GM18505 (cell line): Measurements from ENCODE around the gene MSANTD2.

ENCODE experiments used
- ATAC-seq: cut with Tn5 transposase; IDR thresholded peaks from one replicate; pipeline ENCODE4 v1.9.1; 2021; ENCODE audit not compliant: unreplicated experiment
- POLR2A ChIP-seq: IDR thresholded peaks from 4 replicates; pipeline ENCODE4 v1.6.1; 2011; ENCODE audit warnings: borderline replicate concordance; ENCODE audit not compliant: insufficient read depth, insufficient read length; ENCODE audit errors: extremely low read depth

The MSANTD2 gene

DNA sequence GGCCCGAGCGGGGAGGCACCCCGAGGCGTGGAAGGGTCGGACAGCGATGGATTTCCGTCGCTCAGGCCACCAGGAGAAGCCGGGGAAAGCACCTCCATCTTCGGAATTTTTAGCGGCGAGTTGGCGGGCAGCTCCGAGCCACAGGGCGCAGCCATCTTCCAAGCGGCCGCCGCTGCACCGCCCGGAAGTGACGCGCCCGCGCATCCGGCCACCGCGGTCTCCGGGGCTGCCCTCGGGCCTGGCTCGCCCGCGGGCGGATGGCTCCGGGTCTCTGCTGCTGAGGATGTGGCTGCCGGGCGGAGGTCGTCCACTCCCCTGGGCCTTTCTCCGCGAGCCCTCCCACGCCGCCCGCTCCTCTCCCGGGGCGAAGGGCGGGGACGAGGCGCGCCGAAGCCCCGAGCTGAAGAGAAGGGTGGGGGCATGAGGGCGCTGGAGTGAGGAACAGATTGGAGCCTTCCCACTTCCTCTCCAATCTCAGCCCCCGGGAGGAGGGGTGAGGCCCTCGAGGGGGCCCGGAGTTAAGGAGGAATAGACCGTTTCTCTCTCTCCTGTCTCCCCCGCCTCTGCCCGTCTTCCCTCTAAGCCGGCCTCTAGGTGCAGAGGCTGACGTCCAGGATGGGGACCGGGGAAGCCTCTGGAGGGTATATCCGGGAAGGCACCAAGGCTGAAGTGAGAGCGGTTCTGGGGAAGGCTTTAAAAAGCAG lies at the start of gene MSANTD2:
Gene MSANTD2 (minus strand): TSS at position 181 of the 704 bp plus-strand sequence. CDS start 26 bp downstream, at position 155.
- ATAC-seq: peak; percentile 90
- peak; percentile 98 for TF ChIP-seq POLR2A

DNA sequence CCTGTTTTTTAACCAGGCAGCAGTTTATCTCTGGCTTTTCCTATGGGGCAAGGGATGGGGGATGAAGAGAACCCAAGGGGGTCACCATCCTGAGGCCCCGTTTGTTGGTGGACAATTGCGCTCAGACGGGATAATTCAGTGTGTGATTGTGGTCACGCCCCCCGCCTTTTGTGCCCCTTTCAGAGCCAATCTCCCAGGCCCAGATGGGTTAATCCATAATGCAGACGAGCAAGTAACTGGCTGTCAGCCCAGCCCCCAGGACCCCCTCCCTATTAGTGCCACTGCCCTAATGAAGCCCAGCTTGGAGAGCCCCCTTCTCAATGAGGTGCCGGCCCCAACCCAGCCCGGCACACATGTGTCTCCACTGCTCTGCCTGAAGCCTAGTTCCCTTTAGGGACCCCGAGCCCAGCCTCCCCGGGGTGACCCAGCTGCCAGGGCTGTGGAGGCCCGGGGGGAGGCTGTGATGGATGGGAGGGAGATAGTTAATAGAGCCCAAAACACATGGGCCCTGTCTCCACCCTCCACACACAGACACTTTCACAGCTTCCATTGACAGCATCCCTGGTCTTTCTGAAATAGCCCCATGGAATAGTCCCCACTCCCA lies 46.0 kb upstream of the MSANTD2 start:
- TF ChIP-seq POLR2A: no peak
- ATAC-seq: no peak

DNA sequence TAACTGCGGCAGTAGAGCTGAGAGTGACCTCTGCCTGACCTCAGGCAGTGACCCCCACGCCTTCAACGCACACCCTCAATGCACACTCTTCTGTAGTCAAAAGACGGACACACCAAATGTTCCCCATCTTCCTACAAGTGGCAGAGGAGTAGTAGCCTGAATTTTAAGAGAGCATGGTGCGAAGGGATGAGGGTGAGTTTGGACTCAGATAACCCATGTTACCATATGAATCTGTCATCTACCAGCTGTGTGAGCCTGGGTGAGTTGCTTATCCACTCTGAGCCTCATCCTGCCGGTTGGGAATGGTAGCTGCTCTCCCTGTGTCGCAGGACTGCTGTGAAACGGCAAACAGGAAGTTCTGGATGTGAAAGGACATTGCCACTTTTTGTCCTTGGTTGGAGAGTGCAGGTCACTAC lies 44.5 kb upstream of the MSANTD2 start:
- ATAC-seq: no peak
- no peak for TF ChIP-seq POLR2A

DNA sequence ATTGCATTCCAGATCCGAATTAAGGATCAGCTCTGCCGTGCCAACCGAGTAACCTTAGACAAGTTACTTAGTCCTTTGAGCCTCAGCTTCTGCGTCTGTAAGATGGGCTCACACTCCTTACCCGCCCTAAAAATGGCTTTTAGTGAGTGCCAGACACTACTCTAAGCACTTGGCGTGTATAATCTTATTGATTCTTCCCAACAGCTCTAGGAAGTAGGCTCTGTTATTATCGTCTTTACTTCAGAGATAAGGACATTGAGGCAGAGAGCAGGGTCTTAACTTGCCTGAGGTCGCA lies 43.4 kb upstream of the MSANTD2 start:
- ATAC-seq: no peak
- no peak for TF ChIP-seq POLR2A

DNA sequence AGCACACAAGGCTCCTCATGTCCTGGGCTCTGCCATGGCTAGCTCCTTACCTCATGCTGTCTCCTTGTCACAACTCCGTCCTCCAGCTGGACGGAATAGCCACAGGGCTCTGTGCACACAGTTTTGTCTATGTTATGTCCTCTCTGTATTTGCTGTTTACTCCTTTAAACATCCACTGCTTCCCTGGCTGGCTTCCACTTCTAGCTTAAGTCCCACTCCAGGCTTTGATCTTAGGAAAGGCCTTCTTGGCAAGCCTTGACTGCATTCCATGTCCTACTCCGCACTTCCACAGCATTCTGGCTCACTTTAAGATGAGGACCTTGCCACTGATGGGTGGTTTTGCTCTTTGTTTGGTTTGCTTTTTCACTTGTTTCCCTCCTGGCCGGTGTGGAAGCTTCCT lies 42.1 kb upstream of the MSANTD2 start:
- TF ChIP-seq POLR2A: no peak
- no peak for ATAC-seq

DNA sequence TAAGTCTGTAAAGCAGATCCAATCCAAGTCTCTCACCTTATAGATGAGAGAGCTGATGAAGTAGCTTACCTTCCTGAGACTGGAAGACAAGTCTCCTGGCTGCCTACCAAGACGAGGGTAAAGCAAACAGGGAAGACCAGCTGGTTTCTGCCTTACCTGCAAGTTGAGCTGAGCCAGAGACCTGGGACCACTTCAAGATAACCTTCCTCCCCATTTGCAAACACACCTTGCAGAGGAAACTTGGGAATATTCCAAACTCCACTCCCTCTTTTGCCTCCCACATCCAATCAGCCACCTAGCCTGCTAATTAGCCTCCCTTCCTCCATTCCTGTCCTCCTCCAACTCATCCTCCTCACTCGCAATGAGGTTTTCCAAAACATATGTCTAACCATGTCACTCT lies 41.6 kb upstream of the MSANTD2 start:
- ATAC-seq: no peak
- TF ChIP-seq POLR2A: no peak

DNA sequence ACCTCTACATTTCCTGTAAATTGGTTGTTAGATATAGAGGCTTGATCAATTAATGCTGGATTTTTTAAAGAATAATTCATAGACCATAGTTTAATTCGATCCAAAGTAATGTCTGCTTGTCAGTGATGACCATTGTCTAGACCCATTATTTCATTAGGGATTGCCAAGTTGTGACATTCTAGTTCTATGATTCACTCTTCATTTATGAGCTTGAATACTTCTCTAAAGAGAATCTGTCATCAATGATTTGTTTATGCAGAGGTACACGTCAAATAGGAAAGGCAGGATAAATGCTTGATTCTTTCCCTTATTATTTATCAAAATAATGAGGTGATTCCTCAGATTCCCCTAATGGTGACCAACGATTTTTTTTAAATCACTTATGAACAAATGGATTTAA lies 41.0 kb upstream of the MSANTD2 start:
- TF ChIP-seq POLR2A: no peak
- no peak for ATAC-seq

DNA sequence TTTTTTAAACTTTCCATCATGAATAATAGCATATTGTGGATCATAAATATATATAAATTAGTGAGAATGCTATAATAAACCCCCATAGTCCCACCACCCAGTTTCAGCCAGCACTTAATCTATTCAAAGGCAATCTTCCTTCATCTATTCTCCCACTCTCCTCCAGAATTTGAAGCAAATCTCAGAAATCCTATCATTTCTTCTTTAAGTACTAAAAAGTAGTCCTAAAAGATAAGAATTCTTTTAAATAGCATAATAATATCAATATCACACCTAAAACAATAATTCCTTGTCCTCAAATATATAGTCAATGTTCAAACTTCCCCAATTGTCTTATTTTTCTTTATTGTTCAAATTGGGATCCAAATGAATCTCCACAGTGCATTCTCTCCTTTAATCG lies 40.5 kb upstream of the MSANTD2 start:
- no peak for TF ChIP-seq POLR2A
- no peak for ATAC-seq

DNA sequence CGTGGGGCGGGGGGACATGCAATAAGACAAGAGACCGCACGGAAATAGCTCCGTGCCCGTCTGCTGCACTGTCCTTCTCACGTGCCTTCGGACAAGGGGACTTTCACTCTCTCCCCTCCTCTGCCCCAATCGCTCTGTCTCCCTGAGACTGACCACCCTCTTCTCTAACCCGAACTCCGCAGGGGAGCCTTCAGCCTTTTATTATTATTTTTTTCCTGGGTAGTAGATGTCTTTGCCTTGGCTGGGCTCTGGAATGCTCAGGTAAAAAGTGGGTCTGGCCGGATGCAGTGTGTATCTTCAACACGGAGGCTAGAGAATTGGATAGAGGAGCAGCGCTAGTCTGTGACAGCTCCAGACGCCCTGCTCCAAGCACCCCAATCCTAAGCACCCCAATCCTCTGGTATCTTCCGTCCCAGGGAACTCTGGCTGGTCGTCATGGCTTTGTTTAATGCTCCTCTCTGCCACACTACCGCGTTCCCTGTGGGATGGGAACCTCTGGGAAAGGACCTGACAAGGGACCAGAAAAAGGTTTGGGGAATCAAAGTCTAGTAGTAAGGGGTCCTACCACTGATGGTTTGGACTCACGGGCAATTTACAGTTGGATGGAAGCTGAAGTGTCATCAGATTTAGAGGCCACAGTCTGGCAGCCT lies 39.9 kb upstream of the MSANTD2 start:
- ATAC-seq: no peak
- TF ChIP-seq POLR2A: no peak

DNA sequence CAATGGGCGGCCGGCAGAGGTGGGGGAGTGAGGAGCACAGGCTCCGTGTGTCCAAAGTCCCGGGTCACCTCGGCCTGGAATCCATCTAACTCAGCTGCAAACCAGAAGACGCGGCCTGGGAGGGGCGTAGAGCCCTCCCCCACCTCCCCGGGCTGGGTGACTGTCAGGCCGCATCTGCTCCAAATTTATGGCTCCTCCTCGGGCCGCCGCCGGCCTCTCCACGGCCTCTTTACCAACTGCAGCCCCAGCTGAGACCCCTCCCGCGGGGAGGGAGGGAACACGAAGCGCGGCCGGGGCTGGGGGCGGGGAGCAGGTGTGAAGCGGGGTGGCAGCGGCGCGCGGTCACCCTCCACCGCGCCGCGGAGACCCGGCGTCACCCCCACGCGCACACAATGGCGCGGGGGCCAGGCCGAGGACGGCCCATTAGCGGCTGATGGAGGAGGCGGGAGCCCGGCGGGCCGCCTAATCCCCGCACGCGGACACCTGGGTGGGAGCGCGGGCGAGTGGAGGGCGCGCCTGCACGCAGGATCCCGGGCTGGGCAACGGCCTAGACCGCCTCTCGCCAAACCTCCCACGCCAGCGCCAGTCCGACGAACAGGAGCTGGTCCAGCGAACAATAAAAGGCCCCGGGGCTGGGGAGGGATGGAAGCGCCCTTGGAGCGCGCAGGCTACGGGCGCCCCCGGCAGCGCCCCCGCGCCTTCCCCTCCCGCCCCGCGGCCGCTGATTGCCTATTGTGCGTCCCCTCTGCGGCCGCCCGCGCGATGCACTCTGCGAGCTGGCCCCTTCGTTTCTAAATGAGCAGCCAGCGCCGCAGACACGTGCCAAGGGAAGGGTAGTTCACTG lies 39.1 kb upstream of the MSANTD2 start:
- no peak for TF ChIP-seq POLR2A
- ATAC-seq: no peak

DNA sequence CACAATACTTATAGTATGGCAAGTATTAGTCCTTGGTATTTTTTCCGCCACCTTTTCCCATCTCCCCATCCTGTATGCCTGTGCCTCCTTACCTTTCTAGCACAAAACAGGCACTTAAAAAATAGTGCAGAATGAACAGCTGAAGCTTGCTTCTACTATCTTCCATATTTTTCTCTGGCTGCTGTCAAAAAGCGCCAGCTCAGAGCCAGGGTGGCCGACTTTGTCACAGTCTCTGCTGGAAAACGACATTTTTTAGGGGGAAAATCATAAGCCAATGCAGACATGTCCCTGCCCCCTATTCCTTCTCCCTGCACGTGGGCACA lies 38.6 kb upstream of the MSANTD2 start:
- ATAC-seq: no peak

DNA sequence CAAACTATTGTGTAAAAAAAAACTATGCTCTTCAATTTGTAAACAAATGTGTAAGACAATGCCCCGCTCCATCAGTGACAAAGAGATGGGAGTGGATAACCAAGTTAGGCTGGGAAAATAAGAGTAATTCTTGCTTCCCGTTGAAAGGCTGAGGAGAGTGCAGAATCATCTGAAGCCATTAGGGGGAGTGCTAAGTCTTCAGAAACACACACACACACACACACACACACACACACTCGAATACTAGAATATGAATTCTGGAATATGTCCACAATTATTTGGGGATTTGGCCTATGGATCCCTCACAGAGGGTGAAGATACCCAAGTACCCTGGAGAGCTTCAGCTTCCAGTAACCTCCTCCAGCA lies 37.3 kb upstream of the MSANTD2 start:
- TF ChIP-seq POLR2A: no peak
- ATAC-seq: peak; percentile 40

More for the DNA sequence above, 38.6 kb upstream of the MSANTD2 start:
- TF ChIP-seq POLR2A: no peak

DNA sequence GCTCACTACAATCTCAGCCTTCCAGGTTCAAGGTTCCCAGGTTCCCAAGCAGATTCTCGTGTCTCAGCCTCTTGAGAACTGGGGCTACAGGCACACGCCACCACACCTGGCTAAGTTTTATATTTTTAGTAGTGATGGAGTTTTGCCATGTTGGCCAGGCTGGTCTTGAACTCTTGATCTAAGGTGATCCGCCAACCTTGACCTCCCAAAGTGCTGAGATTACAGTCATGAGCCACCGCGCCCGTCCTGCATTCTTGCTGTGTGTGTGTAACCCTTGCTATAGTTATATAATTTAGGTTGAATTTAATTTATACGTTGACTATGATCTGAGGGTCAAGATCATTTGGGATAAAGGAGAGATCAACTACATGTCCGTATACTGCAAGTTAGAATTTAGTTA lies 35.7 kb upstream of the MSANTD2 start:
- ATAC-seq: no peak
- no peak for TF ChIP-seq POLR2A

DNA sequence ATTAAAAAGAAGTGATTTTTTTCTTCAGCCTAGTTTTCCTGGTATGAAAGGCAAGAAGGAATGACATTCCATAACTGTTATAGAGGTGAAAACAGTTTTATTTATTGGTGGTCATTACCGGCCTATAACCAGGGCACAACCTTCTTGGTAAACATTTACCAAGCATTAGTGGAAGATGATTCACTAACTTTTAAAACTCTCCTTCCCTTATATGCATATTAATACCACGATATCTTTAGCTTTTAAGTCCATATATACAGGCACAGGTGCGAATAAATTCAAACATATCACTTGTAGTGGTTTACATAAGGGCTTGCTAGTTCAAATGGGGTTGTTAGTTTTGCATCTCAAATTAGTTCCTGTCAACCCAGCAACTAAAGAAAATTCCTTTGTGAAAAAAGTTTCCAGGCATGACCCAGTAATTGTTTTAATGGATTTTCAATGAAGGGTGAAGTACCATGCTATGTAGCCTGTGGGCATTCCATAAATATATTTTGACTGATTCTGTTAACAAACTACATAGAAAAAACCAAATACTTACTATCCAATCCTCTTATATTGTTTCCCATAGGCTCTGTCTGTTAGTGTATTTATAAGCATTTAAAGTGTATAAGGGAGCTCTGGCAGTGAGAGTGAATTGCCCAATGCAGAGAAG lies 34.4 kb upstream of the MSANTD2 start:
- ATAC-seq: no peak
- no peak for TF ChIP-seq POLR2A

DNA sequence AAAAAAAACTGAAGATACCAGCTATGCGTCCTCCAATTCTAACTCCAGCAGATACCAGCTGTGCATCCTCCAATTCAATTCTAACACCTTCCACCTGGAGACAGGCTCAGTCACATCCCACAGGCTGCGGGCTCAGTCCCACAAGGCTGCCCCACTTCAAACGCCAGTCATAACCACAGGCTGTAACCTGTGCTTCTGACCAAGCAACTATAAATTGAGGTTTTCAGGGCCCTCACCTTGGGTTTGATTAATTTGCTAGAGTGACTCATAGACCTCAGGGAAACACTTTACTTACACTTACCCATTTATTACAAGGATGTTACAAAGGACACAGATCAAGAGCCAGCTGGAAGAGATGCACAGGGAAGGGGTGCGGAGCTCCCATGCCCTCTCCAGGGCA lies 32.4 kb upstream of the MSANTD2 start:
- TF ChIP-seq POLR2A: no peak
- ATAC-seq: no peak
